GM18499 (cell line): ENCODE measurements around the gene CPLX3.

ENCODE experiments used
- ATAC-seq: cut with Tn5 transposase; IDR thresholded peaks from one replicate; pipeline ENCODE4 v1.9.1; 2021; ENCODE audit warnings: moderate number of reproducible peaks; ENCODE audit not compliant: insufficient read depth, unreplicated experiment

Gene CPLX3

DNA sequence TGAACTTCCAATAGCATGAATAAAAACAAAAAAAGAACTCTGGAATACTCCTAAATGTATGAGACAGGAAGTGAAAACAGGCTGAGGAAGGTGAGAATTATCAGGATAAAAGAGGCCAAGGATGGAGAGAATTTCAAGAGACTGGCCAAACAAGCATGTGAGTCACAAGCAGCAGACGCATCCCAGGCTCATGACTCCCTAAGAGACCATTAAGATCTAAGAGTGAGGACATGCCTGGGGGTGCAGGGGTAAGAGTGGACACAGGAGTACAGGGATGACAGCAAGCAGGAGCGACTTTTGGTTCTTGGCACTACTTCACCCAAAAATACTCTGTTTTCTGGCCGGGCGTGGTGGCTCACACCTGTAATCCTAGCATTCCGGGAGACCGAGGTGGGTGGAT, 39.7 kb downstream of the CPLX3 start:
- ATAC-seq, result no peak

DNA sequence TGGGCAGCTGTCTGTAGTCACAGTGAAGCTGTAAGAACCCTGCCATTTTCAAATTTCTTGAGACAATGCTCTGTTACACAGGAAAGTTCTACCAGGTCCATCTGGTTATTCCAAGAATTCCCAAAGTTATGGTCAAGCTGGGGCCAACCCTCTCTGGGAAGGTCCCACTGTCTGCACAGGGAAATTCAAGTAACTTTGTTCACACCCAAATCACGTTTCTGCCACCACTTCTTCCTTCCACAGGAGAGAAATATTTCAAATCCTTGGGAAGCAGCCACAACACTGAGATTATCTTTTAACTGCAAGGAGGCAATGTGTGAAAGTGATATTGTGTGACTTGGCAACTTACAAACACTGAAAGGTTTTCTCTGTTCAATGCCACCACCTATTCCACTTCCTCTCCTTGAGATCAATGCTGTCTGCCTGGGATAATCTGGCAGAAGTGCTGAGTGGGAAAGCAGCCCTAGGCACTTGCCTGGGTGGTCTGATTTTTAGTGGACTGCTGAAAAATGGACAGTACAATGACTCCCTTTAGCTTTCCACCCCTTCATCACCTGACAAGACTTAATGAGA, 41.1 kb downstream of the CPLX3 start:
- ATAC-seq, result no peak

DNA sequence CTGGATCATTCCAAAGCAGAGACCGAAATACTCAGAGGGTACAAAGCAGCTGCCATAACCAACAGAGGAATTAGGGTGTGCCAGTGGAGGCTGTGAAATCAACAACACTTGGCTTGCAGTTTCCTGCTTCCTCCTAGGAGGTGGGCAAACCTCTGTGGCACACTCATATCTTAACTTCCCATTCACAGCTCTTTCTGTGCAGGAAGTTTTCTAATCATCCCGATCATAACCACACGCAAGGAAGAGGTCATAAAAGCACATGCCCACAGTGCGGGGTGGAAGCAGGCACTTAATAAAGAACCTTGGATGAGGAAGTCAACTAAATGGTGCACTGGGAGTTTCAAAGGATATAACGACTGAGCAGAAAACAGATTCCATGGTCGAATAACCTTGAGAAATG, 41.6 kb downstream of the CPLX3 start:
- no peak for ATAC-seq

DNA sequence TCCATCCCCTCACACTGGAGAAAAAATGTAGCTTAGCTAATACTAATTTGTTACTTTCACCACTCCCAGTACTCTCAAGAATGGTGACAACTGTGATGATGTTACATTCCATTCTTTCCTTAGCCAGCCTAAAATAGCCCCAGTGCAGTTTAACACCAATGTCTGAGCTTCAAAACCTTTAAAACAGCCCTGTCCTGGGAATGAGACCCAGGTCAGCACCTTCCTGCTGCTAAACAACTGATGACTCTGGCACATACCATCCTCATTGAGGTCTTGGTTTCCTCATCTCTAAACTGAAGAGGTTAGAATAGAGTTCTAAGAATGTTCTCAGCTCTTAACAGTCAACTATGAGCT, 42.9 kb downstream of the CPLX3 start:
- no peak for ATAC-seq

DNA sequence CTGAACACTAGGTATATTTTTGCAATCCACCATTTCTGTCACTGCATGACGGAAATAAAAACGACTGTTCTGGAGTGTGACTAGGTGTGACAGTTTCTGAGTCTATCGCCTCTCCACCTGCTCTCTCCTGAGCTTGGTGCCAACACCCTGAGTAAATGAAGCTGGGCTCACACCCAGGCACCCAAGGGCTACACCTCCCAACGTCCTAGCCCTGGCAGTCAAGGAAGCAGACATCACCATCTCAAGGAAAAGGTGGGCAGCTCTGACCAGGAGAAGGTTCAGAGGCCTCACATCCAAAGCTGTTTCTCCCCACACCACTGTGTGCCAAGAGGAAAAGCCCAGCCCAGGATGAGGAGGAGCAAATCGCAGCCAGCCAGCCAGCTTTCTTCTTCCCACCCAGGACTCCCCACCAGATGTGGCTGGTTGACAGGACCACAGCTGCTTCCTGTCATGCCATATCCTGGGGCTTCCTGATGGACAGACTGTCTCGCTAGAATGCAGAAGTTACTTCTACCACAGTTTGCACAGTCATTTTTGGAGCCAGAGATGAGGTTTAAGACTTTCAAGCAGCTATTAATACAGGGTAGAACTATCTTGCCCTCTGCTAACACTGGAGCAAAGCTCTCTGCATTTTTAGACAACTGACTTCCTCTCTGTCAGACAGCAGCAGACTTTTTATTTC, 43.4 kb downstream of the CPLX3 start:
- no peak for ATAC-seq

DNA sequence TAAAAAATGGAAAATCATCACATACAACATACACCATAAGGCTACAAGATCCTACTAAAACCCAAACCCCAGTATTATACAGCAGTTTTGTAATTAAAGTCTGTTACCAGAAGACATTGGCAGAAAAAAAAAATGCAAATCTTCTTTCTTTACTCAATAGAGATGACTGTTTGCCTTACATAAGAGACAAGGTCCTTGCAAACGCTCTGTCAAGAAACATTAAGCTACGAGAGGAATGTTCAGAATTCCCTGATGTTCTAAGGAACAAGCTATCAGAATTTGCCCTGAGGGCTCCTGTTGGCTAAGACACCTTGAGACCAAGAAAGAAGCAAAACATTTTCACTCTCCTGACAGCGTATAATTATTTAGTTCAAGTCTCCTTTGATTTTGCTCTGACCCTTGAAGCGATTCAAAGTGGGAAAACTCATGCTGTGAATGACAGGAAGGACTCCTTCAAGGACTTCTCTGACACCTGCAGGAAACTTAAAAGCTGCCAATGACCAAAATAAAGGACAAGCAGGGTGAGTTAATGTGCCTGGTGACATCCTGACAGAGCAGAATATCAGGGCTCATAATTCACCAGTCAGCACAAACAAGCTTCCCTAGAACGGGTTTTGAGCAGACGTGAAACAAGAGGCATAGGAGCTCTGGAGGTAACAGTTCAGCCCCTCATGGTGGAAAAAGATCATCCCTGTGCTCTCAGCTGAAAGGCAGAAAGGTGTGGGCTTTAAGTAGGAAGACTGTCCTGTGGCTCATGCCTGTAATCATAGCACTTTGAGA, 44.2 kb downstream of the CPLX3 start:
- ATAC-seq, result no peak

DNA sequence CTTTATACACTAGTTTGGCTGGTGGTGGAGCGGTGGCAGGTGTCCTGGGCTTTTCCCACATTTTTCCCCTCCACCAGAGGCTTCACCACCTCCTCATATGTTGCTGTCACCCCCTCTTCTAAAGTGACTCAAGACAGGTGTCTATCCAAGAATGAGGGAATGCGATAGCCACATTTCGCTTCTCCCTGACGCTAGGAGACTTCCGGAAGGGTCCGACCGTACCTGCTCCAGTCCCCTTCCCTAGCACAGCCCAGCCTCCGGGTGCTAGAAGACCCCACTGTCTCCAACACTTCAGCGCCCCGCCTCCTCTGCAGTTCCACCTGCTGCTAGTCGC, 46.2 kb downstream of the CPLX3 start:
- ATAC-seq, result no peak

DNA sequence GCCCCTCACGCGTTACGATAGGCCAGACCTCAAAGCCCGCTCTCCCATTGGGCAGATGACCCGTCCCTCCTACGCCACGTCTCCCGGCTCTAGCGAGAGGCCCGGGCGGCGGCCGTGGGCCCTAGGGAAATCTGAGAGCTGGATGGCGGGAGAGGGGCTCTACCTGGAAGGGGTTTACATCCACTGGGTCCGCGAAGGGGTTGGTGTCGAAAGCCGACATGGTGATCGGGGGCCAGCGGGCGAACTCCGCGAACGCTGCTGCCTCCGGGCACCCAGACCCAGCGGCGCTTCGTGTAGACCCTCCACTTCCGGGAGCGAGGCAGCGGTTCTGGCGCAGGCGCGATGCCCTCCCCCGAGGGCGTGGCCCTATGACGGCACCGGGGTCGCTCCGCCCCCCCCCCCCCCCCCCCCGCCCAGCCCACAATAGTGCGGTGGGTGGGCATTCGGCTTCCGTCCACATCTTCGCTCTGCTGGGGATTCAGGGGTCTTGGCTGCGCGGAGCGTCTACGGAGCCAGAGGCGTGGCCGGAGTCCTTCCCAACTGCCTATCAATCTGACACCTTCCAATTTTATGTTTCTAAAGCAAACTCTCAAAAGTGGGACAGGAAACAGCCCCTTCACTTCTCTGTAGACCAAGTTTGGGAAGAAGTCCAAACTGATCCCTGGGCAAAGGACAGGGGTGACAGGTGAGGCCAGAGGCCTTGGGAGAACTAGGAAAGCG, 46.8 kb downstream of the CPLX3 start, which contains the start of gene SCAMP2:
SCAMP2 (minus strand) TSS at position 330 of the 720 bp plus-strand sequence; CDS start at position 220, 110 bp downstream.
- ATAC-seq, result peak; percentile 40

DNA sequence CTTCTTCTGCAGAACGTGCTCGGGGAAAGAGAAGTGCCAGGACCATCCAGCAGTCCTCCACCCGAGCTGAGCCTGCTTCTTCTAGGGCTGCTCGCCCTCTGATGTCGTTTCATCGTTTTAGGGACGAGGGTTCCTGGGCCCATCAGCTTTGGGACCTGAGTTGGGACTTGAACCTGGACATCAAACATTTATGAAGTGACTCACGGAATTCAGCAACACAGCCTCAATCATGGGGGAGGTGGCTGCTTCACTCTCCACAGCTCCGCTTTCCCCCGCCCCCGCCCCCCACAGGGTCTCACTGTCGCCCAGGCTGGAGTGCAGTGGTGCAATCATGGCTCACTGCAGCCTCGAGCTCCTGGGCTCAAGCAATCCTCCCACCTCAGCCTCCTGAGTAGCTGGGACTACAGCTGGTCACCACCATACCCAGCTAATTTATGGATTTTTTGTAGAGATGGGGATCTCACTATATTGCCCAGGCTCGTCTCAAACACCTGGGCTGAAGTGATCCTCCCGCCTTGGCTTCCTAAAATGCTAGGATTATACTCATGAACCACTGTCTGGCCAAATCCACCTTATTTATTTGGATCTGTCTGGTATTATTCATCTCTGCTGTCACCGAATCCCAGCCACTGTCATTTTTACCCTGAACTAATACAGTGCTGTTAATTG, 47.5 kb downstream of the CPLX3 start:
- no peak for ATAC-seq

DNA sequence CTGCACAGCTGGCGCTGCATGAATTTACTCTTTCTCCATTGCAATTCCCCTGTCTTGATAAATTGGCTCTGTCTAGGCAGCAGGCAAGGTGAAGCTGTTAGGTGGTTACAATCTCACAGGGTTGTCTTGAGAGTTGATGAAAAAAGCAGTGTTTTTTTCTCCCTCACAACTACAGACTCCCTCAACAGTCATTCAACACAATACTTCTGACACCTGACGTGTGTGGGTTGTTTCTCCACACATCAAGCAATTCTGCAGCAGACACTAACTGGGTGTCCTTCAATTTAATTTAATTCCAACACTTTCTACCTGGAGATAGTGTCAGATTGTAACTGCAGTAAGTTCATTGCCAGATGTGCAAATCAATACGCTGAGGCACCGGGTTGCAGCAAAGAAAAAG, 51.8 kb downstream of the CPLX3 start:
- ATAC-seq, result no peak
